Neural progenitor cell (in vitro differentiated cells): ENCODE data around the gene TRIML2.

ENCODE experiments used
- CTCF ChIP-seq: fragments of 200-600 bp; sonication (generic); IDR thresholded peaks from 2 replicates; pipeline ENCODE4 v1.5.1; 2017; ENCODE audit warnings: antibody characterized with exemption, mild to moderate bottlenecking
- EZH2phosphoT487 ChIP-seq: fragments of 200-600 bp; sonication (generic); IDR thresholded peaks from 2 replicates; pipeline ENCODE4 v1.6.1; 2017; ENCODE audit warnings: antibody characterized with exemption

- no peak for TF ChIP-seq CTCF
- TF ChIP-seq EZH2phosphoT487 = no peak
Observed at GRCh38 chr4:188086858-188087257, 22.5 kb downstream of the TRIML2 start.
